ENCODE measurements around the gene SMAD3.

The SMAD3 gene

DNA sequence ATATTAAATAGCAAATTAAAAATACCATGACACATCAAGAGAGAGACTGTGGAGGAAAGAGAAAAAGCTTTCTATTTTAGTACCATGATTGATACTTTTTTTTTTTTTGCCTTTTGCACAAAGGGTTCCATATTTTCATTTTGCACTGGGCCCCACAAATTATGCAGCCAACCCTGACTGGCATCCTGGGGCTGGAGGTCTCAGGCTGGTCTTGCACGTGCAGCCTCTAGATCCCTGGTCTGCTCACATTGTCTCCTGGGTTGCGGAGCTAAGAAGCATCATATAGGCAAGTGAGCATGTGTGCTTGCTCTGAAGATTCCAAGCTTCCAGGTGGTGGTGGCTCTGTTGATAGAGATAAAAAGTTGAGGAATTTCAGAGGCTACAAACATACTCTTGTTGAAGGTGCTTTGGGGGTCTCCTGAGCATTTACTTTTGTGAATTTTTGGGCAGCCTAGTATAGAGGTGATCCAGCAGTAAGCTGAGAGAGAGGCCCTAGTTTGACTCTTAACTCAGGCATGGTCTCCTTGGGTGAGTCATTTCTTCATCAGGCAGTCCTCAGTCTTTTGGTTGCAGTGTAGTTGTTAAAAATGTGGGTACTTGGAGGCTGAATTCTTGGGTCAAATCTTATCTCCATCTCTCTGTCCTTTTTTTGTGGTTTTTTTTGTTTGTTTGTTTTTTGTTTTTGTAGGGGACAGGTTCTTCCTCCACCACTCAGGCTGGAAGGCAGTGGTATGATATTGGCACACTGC lies 31.3 kb downstream of the SMAD3 start:
- no peak for DNase-seq (ENCODE audit: low read depth in 3 of 3)

GRCh38 chr15:67097424-67097823 lies 32.0 kb downstream of the SMAD3 start:
- DNase-seq (ENCODE audit: low read depth in 3 of 3), result no peak

GRCh38 chr15:67097930-67098740 lies 32.7 kb downstream of the SMAD3 start:
- no peak for DNase-seq (ENCODE audit: low read depth in 3 of 3)

DNA sequence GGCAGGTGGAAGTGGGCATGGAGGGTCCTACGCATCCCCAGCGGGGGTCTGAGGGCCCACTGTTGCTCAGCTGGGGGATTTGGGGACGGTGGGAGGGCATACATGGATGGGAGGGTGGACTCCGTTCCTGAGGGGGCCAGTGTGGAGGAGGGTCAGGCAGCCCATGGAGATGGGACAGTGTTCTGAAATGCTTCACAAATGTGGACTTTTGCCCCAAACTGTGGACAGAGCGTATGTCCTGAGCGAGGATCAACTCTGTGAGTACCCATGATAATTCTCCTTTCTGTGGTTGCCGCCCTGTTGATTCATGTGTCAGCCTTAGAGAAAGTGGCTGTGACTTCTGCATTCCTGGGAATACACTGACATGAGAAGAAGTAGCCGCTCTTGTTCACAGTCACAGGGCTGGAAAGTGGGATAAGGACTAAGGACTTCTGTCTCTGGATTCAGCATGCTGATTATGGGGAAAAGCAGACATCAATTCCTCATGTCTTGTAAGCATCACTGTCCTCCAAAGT lies 33.4 kb downstream of the SMAD3 start:
- no peak for DNase-seq (ENCODE audit: low read depth in 3 of 3)

- no peak for DNase-seq (ENCODE audit: low read depth in 3 of 3)
Measured at GRCh38 chr15:67100124-67100791, 34.9 kb downstream of the SMAD3 start.

DNA sequence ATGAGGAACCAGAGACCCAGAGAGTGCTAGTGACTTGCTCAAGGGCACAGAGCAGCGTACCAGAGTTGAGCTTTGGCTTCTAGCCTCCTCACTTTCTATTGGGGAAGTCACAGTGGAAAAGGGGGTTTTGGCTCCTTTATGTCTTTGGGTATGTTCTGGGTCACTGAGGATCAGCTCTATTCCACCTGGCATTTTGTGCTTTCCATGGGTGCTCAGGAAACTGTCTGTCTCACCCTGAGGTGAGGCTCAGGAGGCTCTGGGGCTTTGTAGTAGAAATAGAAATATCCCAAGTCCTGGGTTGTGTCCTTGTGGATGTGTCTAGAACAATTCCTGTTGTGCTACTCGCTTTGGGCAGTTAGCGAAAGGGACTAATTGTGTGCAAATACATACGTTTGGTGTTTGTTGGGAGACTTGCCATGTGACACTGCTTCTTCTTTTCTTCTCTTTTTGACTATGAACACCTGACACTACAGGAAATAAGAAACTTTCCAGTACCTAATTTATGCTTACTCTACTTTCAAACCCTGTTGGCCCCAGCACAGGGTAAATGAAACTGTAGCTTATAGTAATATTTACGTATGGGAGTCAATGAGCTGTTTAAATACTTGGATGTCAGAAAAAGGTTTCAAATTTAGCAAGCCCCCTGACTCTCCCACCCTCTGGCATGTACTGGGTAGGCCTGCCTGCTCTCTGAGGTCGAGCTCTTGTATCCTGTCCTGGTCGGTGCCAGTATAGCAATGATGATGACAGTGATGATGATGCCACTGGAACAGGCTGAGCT lies 35.6 kb downstream of the SMAD3 start:
- DNase-seq (ENCODE audit: low read depth in 3 of 3), result peak in 1 of 3 donors; percentile 79

DNA sequence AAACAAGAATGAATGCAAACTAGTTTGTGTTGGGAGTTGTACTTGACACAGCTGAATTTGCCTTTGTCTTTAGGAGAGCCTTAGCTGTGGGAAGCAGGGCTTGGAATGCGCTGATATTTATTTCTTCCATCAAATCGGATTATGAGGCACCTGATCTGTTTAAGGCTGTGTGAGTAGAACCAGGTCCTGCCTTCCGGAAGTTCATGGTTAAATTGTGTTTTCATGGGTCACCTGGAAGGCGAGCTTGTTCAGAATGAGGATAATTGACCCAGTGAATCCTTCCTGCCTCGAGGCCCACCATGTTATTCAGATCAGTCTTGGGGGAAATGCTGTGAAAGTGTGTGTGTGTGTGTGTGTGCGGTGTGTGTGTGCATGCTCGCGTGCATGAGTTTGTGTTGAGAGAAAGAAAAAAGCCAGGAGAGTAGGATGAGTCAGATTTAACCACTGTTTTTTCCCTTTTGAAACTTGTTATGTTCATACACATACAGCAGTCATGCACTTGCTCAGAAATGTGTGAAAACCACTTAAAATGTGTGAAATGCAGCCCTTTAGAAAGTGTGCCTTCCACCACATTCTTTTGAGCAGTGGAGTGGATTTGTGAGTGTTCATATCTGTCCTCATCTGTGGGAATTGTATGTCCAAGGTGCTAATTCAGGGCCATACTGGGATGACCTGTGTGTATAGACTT lies 36.7 kb downstream of the SMAD3 start:
- peak in 1 of 3 donors; percentile 39 for DNase-seq (ENCODE audit: low read depth in 3 of 3)

GRCh38 chr15:67102599-67102929 lies 37.2 kb downstream of the SMAD3 start:
- no peak for DNase-seq (ENCODE audit: low read depth in 3 of 3)

DNA sequence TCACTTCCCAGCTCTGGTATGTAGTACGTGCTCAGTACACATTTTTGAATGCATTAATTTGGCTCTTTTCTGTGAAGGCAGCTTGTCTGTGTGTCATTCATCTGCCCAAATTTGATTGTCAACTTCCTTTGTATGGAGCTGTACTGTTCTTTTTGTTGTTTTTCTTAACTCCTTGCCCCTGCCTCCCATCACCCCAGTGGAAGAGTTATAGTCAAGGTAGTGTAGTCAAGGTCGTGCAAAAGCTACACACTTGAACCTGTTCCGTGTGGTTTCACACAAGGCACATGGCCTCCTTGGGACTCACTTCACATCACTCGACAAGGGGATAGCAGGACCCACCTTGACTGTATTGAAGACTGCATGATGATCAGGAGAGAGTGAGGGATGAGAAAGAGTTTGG lies 37.6 kb downstream of the SMAD3 start:
- DNase-seq (ENCODE audit: low read depth in 3 of 3), result no peak

DNA sequence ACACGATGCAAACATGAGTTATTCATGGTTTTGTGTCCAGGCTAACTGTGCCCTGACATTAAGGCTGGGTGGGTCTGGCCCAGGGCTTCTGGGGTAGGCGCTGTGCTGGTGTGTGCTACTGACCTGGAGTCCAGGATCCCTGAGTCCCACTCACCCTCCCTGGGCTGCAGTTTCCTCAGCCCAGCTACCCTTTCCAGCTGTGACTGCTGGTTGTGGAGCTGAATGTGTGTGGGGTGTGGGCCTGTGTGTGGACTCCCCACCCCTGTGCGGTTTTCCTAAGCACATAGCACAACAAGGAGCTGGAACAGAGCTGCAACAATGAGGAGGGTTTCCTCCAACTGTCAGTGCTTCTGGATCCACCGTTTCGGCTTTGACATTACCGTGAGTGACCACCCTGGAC lies 38.0 kb downstream of the SMAD3 start:
- DNase-seq (ENCODE audit: low read depth in 3 of 3), result no peak

DNA sequence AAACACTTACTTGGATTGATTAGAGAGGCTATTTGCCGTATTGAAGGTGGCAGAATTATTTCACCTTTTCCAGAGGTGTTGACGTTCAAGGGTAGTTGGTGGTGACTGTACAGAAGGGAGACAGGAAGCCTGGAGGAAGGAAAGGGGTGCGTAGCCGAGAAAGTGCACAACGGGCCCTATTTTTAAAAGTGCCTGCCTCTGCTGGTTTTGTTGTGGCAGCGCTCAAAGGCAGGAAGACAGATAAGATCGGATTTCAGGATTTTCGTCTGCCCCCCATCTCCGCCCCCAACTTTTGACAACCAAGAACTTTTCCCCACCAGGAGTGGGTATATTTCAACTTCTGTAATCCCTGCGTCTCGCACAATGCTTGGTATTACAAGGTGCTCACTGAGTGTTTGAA lies 38.5 kb downstream of the SMAD3 start:
- DNase-seq (ENCODE audit: low read depth in 3 of 3), result no peak

DNA sequence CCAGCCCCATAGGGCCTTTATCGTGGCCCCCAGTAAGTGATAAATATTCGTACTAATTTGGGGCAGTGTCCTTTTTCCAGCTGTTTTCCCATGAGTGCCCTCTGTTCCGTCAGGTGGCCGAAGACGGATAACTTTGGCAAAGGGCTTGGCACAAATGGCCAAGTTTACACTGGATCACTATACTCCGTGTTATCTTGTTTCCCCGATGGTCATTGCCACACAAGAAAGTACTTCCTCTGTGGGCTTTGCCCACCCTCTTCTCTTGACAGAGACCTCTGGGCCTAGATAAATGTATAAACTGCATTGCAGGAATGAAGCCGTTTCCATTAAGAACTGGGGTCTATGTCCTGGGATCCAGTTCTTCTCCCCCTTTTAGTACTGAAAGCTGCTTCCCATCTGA lies 39.1 kb downstream of the SMAD3 start:
- DNase-seq (ENCODE audit: low read depth in 3 of 3), result no peak

DNA sequence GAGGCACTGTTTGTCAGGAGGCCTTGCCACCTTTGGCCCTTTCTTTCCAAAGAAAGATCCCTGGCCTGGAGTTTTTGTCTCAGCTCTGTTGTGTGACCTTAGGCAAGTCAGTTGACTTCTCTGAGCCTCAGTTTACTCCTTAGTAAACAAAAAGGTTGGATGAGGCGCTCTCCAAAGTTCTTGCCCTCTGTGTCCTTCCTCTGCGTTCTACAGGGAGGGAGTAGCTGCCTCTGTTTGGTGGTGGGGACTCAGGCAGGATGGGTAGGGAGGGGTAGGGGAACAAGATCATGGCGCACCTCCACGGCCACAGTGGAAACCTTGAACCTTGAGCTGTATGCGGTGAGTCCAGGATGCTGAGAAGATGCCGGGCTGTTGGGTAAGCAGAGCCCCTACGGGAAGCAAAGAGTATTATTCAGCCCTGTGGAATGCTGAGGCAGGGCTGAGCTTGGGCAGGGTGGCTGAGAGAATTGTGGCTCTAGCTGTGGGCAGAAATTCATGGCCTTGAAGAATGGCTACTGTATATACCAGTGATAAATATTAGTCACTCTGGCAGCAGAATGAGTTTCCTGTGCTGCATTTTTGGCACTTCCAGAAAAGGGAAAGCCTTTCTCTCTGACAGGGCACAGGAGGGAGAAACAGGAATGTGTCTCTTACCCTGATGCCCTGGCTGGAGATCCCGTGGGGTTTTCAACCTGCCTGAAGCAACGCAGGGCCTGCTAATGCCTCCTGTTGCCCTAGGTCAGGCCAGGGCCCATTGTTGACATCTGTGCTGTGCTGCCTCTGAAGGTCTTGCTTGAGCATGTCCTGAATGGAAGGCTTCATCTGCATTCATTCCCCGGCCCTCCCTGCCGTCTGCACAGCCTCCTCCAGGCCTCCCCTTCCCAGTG lies 39.9 kb downstream of the SMAD3 start:
- DNase-seq (ENCODE audit: low read depth in 3 of 3), result no peak

GRCh38 chr15:67105991-67106763 lies 40.8 kb downstream of the SMAD3 start:
- no peak for DNase-seq (ENCODE audit: low read depth in 3 of 3)

DNA sequence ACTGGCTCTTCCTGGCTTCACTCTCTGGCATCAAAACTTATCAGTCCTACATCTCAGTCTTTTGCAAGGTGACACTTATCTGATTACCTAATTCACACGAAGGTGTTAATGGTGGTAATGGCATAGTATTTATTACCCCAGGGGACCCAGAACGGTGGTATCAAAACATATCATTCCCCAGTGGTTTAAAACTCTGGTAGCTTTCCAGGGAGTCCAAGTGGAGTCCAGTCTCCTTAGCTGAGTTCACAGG lies 41.3 kb downstream of the SMAD3 start:
- no peak for DNase-seq (ENCODE audit: low read depth in 3 of 3)

DNA sequence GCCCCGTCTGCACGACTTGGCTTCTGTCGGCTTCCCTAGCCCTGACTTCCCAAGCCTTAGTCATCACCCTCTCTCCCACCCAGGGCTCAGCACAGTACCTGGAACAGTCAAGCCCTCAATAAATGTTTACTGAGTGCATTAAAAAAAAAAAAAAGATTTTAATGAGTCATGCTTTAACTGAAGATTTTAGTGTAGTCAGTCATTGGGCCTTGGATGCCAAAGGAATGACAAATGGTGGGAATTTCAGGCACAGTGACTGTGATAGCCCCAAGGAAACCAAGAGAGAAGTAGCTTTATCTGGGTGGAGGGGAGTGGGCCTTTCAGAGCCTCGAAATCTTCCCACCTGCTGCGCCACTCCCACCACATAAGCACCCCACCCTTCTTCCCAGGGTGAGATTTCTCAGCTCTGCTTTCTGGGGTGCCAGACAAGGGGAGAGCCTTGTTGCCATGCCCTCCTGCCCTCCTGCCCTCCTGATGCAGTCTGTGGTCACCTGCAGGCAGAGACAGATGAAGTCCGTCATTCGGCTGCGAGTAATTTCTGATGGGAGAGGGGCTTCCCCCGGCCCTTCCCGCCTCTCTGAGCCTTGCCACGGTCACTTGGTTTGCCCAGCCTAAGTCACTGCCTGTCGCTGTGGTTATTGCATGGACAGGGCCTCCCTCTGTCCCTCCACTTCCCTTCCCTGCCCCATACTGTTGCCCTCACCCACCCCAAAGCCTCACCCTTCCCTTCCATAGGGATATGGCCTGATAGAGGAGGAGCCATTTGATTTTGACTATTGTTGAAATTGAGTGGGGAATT lies 41.8 kb downstream of the SMAD3 start:
- no peak for DNase-seq (ENCODE audit: low read depth in 3 of 3)

DNA sequence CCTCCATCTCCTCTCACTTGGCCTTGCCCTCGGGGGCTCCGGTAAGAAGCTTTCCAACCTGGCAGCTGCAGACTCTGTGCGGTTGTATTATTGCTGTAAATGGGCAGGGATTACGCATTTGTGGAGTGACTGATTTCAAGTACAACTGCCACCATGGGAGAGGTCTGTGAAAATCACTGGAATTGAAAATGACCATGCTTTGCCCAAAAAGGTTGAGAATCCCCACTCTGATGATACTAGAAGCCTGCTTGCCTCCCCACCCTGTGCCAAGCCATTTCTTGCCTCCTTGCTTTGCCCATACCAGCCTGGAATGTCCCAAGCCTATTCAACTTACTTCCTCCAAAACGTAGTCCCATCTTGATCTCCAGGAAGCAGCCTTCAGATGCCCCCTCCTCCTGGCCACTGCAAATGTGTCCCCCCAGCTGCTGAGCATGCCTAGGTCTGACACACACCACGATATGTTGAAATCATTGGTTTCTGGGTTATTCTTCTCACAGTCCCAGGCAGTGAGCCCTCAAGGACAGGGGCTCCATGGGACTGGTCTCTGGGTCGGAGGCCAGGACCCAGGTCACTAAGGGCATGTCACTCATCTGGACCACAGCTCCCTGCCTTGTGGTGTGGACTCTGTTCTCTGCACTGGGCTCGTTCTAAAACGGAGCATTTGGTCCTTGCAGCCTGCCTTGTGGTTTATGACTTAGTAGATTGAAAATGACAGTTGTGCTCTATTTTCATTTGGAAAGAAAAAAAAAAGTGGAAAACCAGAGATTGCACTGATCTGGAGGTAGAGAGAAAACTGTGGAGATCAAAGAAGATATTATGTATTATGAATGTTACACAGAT lies 42.9 kb downstream of the SMAD3 start:
- no peak for DNase-seq (ENCODE audit: low read depth in 3 of 3)
